Uterus (tissue), 2 donors: ENCODE results near the gene CUTC.

Source experiments
- CTCF ChIP-seq, 4 experiments: fragments of 200-600 bp in 2 of 4; fragments of 450-650 bp in 2 of 4; sonication (generic) in 2 of 4; IDR thresholded peaks; one replicate each; pipeline ENCODE4 v1.5.1; 2016 to 2019; ENCODE audit warnings: antibody characterized with exemption in 4 of 4, mild to moderate bottlenecking in 2 of 4, moderate library complexity in 1 of 4
- POLR2A ChIP-seq, 2 donors: fragments of 450-650 bp; IDR thresholded peaks; one replicate each; pipeline ENCODE4 v1.6.1; 2016; ENCODE audit warnings: antibody characterized with exemption in 2 of 2, mild to moderate bottlenecking in 1 of 2, moderate library complexity in 1 of 2

GRCh38 chr10:99799613-99800012 lies 67.6 kb downstream of the CUTC start:
- no peak for TF ChIP-seq CTCF (IDR thresholded peaks at IDR 0.05)
- no peak for TF ChIP-seq POLR2A (IDR thresholded peaks at IDR 0.05)
